ENCODE results near the gene FANCI.

GRCh38 chr15:89362203-89363101 is 118.7 kb downstream of the FANCI start:
- no peak for TF ChIP-seq CTCF (IDR thresholded peaks at IDR 0.05)
- no peak for TF ChIP-seq POLR2A (IDR thresholded peaks at IDR 0.05)
- no peak for TF ChIP-seq POLR2AphosphoS5 (IDR thresholded peaks at IDR 0.05)
- no peak for TF ChIP-seq EP300 (IDR thresholded peaks at IDR 0.05)
